ENCODE measurements around the gene PHACTR4. TPM values are rescaled to one million over a fixed set of nuclear protein-coding genes. Genes with fewer than 3 reads are reported as not detected.
A peak's percentile ranks its signal among the peaks of the same experiment; 100 is the strongest.

Gene PHACTR4
- total and polyA plus RNA-seq, 2 of the 8 experiments (the other 6 are each of a cell fraction or from before 2014, with no cell fraction given): 23.7 to 57.8 TPM

- no peak overlapping the region for H2AFZ ChIP-seq (ENCODE audit: low read length)
- WGBS, 2 experiments (ENCODE audit: extremely low coverage in 1 of 2, insufficient coverage in 1 of 2, insufficient read length in 1 of 2, insufficient replicate concordance in 2 of 2, low coverage in 1 of 2, low lambda C conversion rate in 2 of 2, missing lambda C conversion rate in 1 of 2): 35% methylated on average over 10 of the region's 10 CpGs; no CpG with 5 or more reads in 1 of the 2 experiments
- peaks cover 7% of the 10 kb centered on the region in 2 experiments for H4K20me1 ChIP-seq (replicated peaks in 1 of 2; ENCODE audit: control insufficient read depth in 1 of 2, insufficient read depth in 2 of 2, low read length in 2 of 2)
- TF ChIP-seq TCF12 (IDR thresholded peaks at IDR 0.05; ENCODE audit: low read depth, low read length) (no peak), SP1 (IDR thresholded peaks at IDR 0.05; ENCODE audit: low read depth, low read length) (no peak; the same call in 1 of the 2 replicates), CTBP2 (IDR thresholded peaks at IDR 0.05; ENCODE audit: borderline replicate concordance, insufficient read depth, insufficient read length, low read length) (no peak), POLR2A (IDR thresholded peaks at IDR 0.05; ENCODE audit: control extremely low read depth in 1 of 2, low read depth in 2 of 2, low read length in 2 of 2) (peak in 1 of 2 experiments; percentile 68; a peak in 2 of 3 replicates), FOSL1 (IDR thresholded peaks at IDR 0.05; ENCODE audit: insufficient read depth, low read depth, low read length) (no peak), TBP (IDR thresholded peaks at IDR 0.05; ENCODE audit: low read depth, low read length) (no peak), CTCF (IDR thresholded peaks at IDR 0.05; ENCODE audit: control extremely low read depth in 1 of 3, insufficient read depth in 1 of 3, low read depth in 1 of 3, low read length in 3 of 3) (no peak), HDAC6 (IDR thresholded peaks at IDR 0.05; ENCODE audit: low read depth, low read length) (no peak)
Observed at GRCh38 chr1:28507646-28508434, 138.3 kb downstream of the PHACTR4 start.

More at GRCh38 chr1:28507646-28508434, 138.3 kb downstream of the PHACTR4 start:
- H2BK120ac ChIP-seq (replicated peaks; ENCODE audit: low read depth, low read length): peak overlapping the region; percentile 6
- no peaks in the 10 kb centered on the region for H3K9me3 ChIP-seq (ENCODE audit: insufficient read depth in 2 of 2, low read depth in 1 of 2, low read length in 1 of 2)
- peaks cover 5 to 17% (median 9%) of the 10 kb centered on the region in 4 experiments; a peak in 5 of 7 replicates for H3K4me1 ChIP-seq (replicated peaks in 1 of 4; ENCODE audit: control insufficient read depth in 3 of 4, insufficient read depth in 4 of 4, low read length in 3 of 4)
- POLR2A ChIA-PET (ENCODE audit: partially characterized antibody): interaction anchor here (0.5 to 31.3 kb wide), 64 partner anchors 8 to 677 kb away, joined by 3 to 660 read pairs (median 5); partner anchors contain the start of genes ATP5IF1, GMEB1, MED18 and PHACTR4
- H4K91ac ChIP-seq (replicated peaks; ENCODE audit: insufficient read length, low read length): no peak overlapping the region
- H2BK5ac ChIP-seq (ENCODE audit: low read depth, low read length): 0 out of 2 replicates have a peak overlapping the region, but pooled peaks have one; percentile 49
- no peaks in the 10 kb centered on the region for H3K27me3 ChIP-seq (replicated peaks in 1 of 4; ENCODE audit: control insufficient read depth in 3 of 4, extremely low read depth in 1 of 4, insufficient read depth in 3 of 4, low read length in 3 of 4)
- no peak overlapping the region for H4K8ac ChIP-seq (ENCODE audit: extremely low read depth, insufficient read depth, low read length)
- peaks cover 0 to 24% of the 10 kb centered on the region in 2 experiments; a peak in 2 of 4 replicates for H3K79me2 ChIP-seq (ENCODE audit: control insufficient read depth in 1 of 2, insufficient read depth in 2 of 2, low read length in 2 of 2)
- no peak overlapping the region for H3K4ac ChIP-seq (replicated peaks; ENCODE audit: insufficient read length, low read depth, low read length)
- H3K18ac ChIP-seq (ENCODE audit: extremely low read depth, low read length): peak overlapping the region; percentile 88
- no peak overlapping the region for H3K23ac ChIP-seq (ENCODE audit: insufficient read length)
- DNase-seq (ENCODE audit: low read depth in 1 of 2, low spot score in 2 of 2) (no peak), FAIRE-seq (no peak)
- CTCF ChIA-PET (ENCODE audit: partially characterized antibody): interaction anchor here (0.6 to 1.1 kb wide), 3 partner anchors 15 to 95 kb away, joined by 3 read pairs; no protein-coding TSS in a partner anchor
- H2AK5ac ChIP-seq (ENCODE audit: low read depth, low read length): no peak overlapping the region
- no peak overlapping the region for H2BK20ac ChIP-seq (ENCODE audit: low read length)
- no peaks in the 10 kb centered on the region; the same call in 1 of the 2 replicates for H3K79me1 ChIP-seq (ENCODE audit: low read depth, low read length)
- peak overlapping the region; percentile 87 to 100 (median 98) for H3K9ac ChIP-seq (replicated peaks in 1 of 4; ENCODE audit: extremely low read depth in 1 of 4, low read depth in 3 of 4, low read length in 3 of 4)
- H3K23me2 ChIP-seq (ENCODE audit: low read depth, low read length): peaks cover 10% of the 10 kb centered on the region
- H4K5ac ChIP-seq (ENCODE audit: insufficient read length, low read depth, low read length): peak overlapping the region; percentile 77
- H3K14ac ChIP-seq (ENCODE audit: insufficient read length): no peak overlapping the region
- H3K56ac ChIP-seq (replicated peaks; ENCODE audit: insufficient read length, low read depth, low read length): peak overlapping the region; percentile 88
- H3K4me2 ChIP-seq (ENCODE audit: insufficient read depth in 1 of 2, low read depth in 2 of 2, low read length in 2 of 2): peak overlapping the region; percentile 92 to 94
- H2BK12ac ChIP-seq (ENCODE audit: low read depth, low read length): no peak overlapping the region
- no peak overlapping the region for H2BK15ac ChIP-seq (ENCODE audit: low read length)
- peak overlapping the region; percentile 75 to 96 (median 90) for H3K4me3 ChIP-seq (ENCODE audit: extremely low read depth in 1 of 4, insufficient read depth in 2 of 4, low read depth in 3 of 4, low read length in 4 of 4)
- H3K27ac ChIP-seq (ENCODE audit: low read depth, low read length): peak overlapping the region; percentile 95
- peaks cover 41 to 62% (median 45%) of the 10 kb centered on the region in 4 experiments for H3K36me3 ChIP-seq (ENCODE audit: control insufficient read depth in 2 of 4, insufficient read depth in 4 of 4, low read length in 3 of 4)

Data from H1 (cell line).